GM12874 (cell line): Measurements from ENCODE around the gene DOCK9.

Experiments used
- CTCF ChIP-seq: IDR thresholded peaks from 2 replicates; pipeline ENCODE4 v1.5.1; 2011; ENCODE audit warnings: low read depth, mild to moderate bottlenecking, control low read depth, low read length, moderate library complexity; ENCODE audit not compliant: insufficient read depth

Gene DOCK9

GRCh38 chr13:98773921-98774320 lies 203.9 kb downstream of the DOCK9 start:
- TF ChIP-seq CTCF: no peak

- TF ChIP-seq CTCF: peak; percentile 22; the same call in 1 of the 2 replicates
Observed at GRCh38 chr13:98772794-98773452, 204.9 kb downstream of the DOCK9 start.

- TF ChIP-seq CTCF: no peak
Observed at GRCh38 chr13:98771838-98772611, 205.8 kb downstream of the DOCK9 start.

- no peak for TF ChIP-seq CTCF
Observed at GRCh38 chr13:98769736-98770135, 208.1 kb downstream of the DOCK9 start.

- TF ChIP-seq CTCF: no peak
Observed at GRCh38 chr13:98768522-98768921, 209.3 kb downstream of the DOCK9 start.

- no peak for TF ChIP-seq CTCF
Observed at GRCh38 chr13:98766697-98767096, 211.2 kb downstream of the DOCK9 start.

GRCh38 chr13:98765996-98766519 lies 211.8 kb downstream of the DOCK9 start:
- TF ChIP-seq CTCF: no peak
